Measurements from ENCODE around the gene PPCDC. TPM values are rescaled to one million over a fixed set of nuclear protein-coding genes. Genes with fewer than 3 reads are reported as not detected.

Gene PPCDC
- total RNA-seq, 4 donors from 2014 or later, result 8.4 to 63.5 (median 20.5) TPM

DNA sequence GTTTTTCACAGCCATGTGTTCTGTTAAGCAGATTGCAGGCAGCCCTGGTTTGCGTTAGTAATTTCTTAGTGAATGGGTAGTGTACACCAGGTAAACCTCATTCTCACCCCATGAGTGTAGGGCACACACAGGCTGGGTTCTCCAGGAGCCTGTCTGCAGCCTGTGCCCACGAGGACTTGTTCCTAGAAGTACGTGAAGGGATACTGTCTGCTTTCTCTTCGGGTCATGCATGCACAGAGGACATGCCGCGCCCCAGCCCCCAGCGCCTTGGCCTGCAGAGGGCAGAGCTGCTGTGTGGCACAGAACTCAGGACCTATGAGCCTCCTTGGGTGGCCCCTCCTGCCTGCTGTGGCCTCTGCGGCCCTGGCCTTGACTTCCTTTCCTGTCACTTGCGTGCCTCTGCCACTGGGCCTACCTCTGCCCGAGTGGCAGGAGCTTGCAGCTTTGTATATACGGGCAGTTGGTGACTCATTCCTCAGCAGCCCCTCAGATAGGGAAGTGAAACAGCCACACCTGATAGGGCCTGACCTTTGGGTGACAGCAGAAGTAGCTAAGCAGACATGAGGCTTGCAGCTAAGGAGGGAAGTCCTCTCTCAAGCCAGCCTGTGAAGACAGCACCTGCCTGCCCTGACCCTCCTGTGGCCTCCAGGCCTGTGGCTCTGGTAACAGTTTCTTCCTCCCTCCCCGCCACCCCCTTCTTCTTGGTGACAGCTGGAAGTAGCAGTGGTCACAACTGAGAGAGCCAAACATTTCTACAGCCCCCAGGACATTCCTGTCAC is 19.5 kb downstream of the PPCDC start:
- peak overlapping the region in 1 of 4 donors; percentile 3 for H3K4me3 ChIP-seq
- H3K9me3 ChIP-seq, result no peaks in the 10 kb centered on the region
- peak overlapping the region; percentile 76 to 89 (median 85) for H3K27ac ChIP-seq
- no peaks in the 10 kb centered on the region for H3K27me3 ChIP-seq
- TF ChIP-seq, protein P1, sequence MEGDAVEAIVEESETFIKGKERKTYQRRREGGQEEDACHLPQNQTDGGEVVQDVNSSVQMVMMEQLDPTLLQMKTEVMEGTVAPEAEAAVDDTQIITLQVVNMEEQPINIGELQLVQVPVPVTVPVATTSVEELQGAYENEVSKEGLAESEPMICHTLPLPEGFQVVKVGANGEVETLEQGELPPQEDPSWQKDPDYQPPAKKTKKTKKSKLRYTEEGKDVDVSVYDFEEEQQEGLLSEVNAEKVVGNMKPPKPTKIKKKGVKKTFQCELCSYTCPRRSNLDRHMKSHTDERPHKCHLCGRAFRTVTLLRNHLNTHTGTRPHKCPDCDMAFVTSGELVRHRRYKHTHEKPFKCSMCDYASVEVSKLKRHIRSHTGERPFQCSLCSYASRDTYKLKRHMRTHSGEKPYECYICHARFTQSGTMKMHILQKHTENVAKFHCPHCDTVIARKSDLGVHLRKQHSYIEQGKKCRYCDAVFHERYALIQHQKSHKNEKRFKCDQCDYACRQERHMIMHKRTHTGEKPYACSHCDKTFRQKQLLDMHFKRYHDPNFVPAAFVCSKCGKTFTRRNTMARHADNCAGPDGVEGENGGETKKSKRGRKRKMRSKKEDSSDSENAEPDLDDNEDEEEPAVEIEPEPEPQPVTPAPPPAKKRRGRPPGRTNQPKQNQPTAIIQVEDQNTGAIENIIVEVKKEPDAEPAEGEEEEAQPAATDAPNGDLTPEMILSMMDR (IDR thresholded peaks at IDR 0.05), result peak; percentile 68 to 81 (median 76)
- peak in 1 of 2 donors; percentile 56 for TF ChIP-seq POLR2A (IDR thresholded peaks at IDR 0.05)
- H3K4me1 ChIP-seq, result peaks cover 9 to 55% (median 33%) of the 10 kb centered on the region in 4 donors
- H3K36me3 ChIP-seq, result no peaks in the 10 kb centered on the region
- peak; percentile 88 to 96 (median 90) for DNase-seq

DNA sequence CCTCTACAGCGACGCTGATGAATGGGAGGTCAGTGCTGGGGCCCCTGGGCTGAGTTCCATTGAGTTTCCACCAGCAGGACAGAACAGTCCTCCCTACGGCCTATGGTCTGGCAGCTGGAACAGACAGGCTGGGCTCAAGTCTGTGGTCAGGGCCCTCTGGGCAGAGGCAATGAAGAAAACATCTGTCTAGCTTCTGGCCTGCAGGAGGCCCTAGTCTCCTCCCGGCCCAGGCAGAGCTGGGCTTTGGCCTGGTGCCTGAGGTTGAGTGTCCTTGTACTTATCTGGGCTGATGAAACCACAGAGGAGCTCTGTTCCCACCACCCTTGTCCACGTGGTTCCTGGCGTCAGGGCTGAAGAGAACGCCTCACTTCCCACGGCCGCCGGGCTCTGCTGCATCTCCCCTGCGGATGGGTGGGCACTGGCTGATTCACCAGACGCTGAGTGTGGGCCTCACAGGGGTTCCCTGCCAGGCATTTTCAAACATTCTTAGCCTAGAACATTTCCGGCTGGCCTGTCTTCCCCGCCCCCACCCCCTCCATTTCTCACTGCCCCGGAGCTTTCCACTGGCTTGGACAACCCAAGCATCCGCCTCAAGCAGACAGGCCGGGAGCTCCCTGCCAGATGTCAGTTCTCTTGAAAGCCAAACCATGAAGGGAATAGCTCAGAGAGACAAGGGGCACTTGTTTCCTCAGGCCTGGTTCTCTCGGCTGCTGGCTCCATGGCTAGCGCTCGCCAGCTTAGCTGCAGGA is 20.3 kb downstream of the PPCDC start:
- peaks cover 9 to 63% (median 33%) of the 10 kb centered on the region in 4 donors for H3K4me1 ChIP-seq

DNA sequence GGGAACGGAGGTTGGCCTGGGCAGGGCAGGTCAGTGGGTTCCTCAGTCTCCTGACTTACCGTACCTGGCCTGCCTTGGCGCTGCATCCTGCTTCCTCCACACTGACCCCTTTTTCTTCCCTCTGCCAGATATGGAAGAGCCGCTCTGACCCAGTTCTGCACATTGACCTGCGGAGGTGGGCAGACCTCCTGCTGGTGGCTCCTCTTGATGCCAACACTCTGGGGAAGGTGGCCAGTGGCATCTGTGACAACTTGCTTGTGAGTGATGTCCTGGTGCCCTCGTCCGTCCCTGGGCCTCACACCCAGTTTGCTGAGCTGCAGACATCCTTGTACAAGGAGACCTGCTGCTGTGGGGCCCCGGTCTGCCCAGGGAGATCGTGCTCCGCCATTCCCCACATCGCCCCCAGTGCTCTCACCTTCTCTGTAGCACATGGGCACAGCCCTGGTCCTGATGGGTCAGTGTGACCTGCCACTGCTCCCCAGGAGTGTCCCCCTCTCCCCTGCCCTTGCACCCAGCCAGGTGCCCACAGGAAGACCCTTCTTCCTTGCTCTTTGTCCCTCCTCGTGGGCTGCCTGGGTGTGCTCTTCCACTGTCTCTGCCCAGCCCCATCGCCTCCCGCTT is 21.0 kb downstream of the PPCDC start:
- peak in 1 of 3 donors; percentile 44 for DNase-seq
- Histone ChIP-seq H3K27me3 (no peaks in the 10 kb centered on the region), H3K4me3 (no peak overlapping the region), H3K27ac (peak overlapping the region; percentile 76 to 89 (median 85)), H3K36me3 (no peaks in the 10 kb centered on the region), H3K4me1 (peaks cover 9 to 70% (median 33%) of the 10 kb centered on the region in 4 donors), H3K9me3 (no peaks in the 10 kb centered on the region)
- TF ChIP-seq, protein P1 (IDR thresholded peaks at IDR 0.05), result no peak
- no peak for TF ChIP-seq POLR2A (IDR thresholded peaks at IDR 0.05)

More for the DNA sequence above, 20.3 kb downstream of the PPCDC start:
- H3K36me3 ChIP-seq, result no peaks in the 10 kb centered on the region
- H3K27ac ChIP-seq, result peak overlapping the region; percentile 76 to 89 (median 85)
- peak overlapping the region in 1 of 4 donors; percentile 7 for H3K4me3 ChIP-seq
- no peaks in the 10 kb centered on the region for H3K27me3 ChIP-seq
- TF ChIP-seq, protein P1 (IDR thresholded peaks at IDR 0.05), result peak in 4 of 6 experiments; percentile 18 to 48 (median 46)
- no peak for TF ChIP-seq POLR2A (IDR thresholded peaks at IDR 0.05)
- H3K9me3 ChIP-seq, result no peaks in the 10 kb centered on the region
- DNase-seq, result peak; percentile 75 to 94 (median 84)

DNA sequence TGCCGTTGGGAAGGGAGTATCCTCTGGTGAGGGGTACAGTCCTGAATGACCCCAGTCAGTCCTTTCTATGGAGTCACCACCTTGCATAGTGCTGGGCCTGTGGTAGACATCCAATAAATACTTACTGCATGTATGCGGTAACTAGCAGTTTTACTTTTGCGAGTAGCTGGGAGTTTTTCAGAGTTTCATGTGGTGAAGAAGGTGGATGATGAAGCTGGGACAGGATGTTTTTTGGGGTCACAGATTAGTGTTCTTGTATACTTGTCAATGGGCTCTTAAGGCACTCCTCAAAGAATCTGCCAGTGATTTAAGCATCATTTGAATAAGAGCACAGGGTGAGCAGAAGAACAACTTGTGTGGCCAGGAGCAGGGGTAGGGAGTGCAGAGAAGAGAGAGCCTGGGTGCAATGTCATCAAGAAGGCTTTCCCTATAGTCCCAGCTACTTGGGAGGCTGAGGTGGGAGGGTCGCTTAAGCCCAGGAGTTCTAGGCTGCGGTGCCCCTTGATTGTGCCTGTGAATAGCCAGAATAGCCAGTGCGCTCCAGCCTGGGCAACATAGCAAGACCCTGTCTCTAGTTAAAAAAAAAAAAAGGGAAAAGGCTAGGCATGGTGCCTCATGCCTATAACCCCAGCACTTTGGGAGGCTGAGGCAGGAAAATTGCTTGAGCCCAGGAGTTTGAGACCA is 22.1 kb downstream of the PPCDC start:
- Histone ChIP-seq H3K27me3 (no peaks in the 10 kb centered on the region), H3K4me3 (no peak overlapping the region), H3K4me1 (peaks cover 9 to 70% (median 33%) of the 10 kb centered on the region in 4 donors), H3K36me3 (no peaks in the 10 kb centered on the region), H3K9me3 (no peaks in the 10 kb centered on the region), H3K27ac (peak overlapping the region; percentile 76 to 89 (median 85))
- no peak for TF ChIP-seq POLR2A (IDR thresholded peaks at IDR 0.05)
- TF ChIP-seq, protein P1 (IDR thresholded peaks at IDR 0.05), result no peak
- no peak for DNase-seq

DNA sequence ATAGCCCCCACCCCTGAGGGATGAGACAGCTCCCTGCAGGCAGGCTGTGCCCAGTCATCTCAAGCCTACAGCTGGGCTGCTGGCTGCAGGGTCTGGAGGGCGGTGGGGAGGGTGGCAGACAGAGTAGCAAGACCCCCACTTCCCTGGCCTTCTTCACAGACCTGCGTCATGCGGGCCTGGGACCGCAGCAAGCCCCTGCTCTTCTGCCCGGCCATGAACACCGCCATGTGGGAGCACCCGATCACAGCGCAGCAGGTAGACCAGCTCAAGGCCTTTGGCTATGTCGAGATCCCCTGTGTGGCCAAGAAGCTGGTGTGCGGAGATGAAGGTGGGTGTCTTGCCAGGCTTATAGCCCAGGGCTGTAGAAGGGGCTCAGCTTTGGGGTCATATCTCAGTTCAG is 25.0 kb downstream of the PPCDC start:
- H3K4me1 ChIP-seq, result peaks cover 1 to 63% (median 27%) of the 10 kb centered on the region in 4 donors
- peak overlapping the region in 2 of 4 donors; percentile 64 to 82 for H3K27ac ChIP-seq
- DNase-seq, result peak in 1 of 3 donors; percentile 45
- H3K27me3 ChIP-seq, result no peaks in the 10 kb centered on the region
- no peaks in the 10 kb centered on the region for H3K9me3 ChIP-seq
- no peak for TF ChIP-seq POLR2A (IDR thresholded peaks at IDR 0.05)
- no peaks in the 10 kb centered on the region for H3K36me3 ChIP-seq
- H3K4me3 ChIP-seq, result no peak overlapping the region
